AG10803 (cell line): ENCODE measurements around the gene ZNF397.

Experiments
- DNase-seq: peaks from one replicate; pipeline ENCODE4 v3.0.0; 2010; ENCODE audit warnings: low read depth
- H3K4me3 ChIP-seq: 2 replicates; pipeline ENCODE4 v1.5.1; 2011; ENCODE audit warnings: mild to moderate bottlenecking, low read length, control low read depth
- TF ChIP-seq, protein P1 (sequence below): conservative IDR thresholded peaks from 2 replicates; pipeline ENCODE4 v1.5.1; 2011; ENCODE audit warnings: mild to moderate bottlenecking, low read length, control low read depth, inconsistent platforms

The ZNF397 gene

DNA sequence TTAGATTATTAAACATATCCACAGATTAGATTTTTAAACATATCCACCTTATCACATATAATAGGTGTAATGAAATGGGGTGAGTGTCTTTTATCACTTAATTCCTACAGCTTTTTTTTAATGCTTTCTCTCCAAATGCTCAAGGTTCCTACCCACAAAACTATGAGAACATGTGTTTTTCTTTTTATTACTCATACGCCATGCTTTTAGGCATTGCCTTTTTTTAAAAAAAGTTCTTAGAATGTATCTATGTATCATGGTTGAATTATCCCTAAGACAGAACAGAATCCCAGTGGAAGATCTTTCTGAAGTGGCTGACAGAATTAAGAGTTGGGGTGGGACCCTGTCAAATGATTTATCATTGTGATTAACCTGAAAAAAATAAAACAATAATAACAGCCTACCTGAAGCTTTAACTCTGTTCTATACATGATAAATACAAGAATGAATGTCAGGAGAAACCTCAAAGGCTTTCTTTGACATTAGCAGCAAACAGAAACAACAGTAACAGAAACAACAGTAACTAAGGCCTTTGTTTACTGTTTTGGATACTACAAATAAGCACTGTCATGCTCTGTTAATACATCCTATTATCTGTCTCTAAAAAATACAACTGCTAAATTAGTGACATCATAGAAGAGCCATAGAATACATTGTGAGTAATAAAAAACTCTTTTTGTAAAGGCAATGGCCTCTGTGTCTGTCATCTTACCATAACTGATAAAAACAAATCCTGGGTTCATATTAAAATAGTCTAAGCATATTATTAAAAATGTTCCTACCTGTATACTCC is 4.1 kb upstream of the ZNF397 start:
- H3K4me3 ChIP-seq, result no peak overlapping the region
- TF ChIP-seq, protein P1, sequence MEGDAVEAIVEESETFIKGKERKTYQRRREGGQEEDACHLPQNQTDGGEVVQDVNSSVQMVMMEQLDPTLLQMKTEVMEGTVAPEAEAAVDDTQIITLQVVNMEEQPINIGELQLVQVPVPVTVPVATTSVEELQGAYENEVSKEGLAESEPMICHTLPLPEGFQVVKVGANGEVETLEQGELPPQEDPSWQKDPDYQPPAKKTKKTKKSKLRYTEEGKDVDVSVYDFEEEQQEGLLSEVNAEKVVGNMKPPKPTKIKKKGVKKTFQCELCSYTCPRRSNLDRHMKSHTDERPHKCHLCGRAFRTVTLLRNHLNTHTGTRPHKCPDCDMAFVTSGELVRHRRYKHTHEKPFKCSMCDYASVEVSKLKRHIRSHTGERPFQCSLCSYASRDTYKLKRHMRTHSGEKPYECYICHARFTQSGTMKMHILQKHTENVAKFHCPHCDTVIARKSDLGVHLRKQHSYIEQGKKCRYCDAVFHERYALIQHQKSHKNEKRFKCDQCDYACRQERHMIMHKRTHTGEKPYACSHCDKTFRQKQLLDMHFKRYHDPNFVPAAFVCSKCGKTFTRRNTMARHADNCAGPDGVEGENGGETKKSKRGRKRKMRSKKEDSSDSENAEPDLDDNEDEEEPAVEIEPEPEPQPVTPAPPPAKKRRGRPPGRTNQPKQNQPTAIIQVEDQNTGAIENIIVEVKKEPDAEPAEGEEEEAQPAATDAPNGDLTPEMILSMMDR, result no peak
- DNase-seq, result no peak

- no peak for DNase-seq
- TF ChIP-seq, protein P1, result no peak
- no peak overlapping the region for H3K4me3 ChIP-seq
These were observed 1.5 kb upstream of the ZNF397 start for GRCh38 chr18:35239314-35239713.

DNA sequence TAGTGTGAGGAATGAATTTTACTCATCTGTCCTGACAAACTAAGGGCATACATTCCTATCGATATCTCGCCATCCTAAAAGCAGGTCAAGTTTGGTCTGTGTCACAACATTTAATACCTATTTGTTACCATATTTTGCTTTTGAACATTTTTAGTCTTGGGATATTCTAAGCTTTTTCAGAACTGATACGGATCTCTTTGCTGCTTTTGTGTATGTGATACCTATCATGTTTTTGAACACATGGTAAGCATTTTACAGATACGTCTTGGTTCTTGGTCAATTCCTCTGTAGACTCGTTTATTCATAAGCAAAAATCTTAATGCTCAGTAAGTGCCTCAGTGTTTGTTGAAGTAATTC is 592 bp downstream of the ZNF397 start:
- TF ChIP-seq, protein P1, result no peak
- DNase-seq, result no peak
- H3K4me3 ChIP-seq, result peak overlapping the region; percentile 79

GRCh38 chr18:35242426-35242825 is 1.6 kb downstream of the ZNF397 start:
- TF ChIP-seq, protein P1, result no peak
- DNase-seq, result no peak
- no peak overlapping the region for H3K4me3 ChIP-seq

GRCh38 chr18:35244671-35245070 is 3.8 kb downstream of the ZNF397 start:
- no peak overlapping the region for H3K4me3 ChIP-seq
- TF ChIP-seq, protein P1, result no peak
- no peak for DNase-seq

- no peak overlapping the region for H3K4me3 ChIP-seq
- TF ChIP-seq, protein P1, result no peak
- DNase-seq, result no peak
These were observed 5.0 kb downstream of the ZNF397 start for GRCh38 chr18:35245719-35246317.

- H3K4me3 ChIP-seq, result no peak overlapping the region
- TF ChIP-seq, protein P1, result no peak
- DNase-seq, result no peak
These were observed 6.0 kb downstream of the ZNF397 start for GRCh38 chr18:35246831-35247230.
